B cell (primary cell): ENCODE data around the gene ARFIP2. TPM values are rescaled to one million over a fixed set of nuclear protein-coding genes. Genes with fewer than 3 reads are reported as not detected.

ENCODE experiments used
- ATAC-seq: fragments of 200-7000 bp; cut with Tn5 transposase; one replicate; pipeline ENCODE4 v1.10.0; 2021; ENCODE audit warnings: low read depth, mild to moderate bottlenecking, moderate number of reproducible peaks, moderate library complexity
- CTCF ChIA-PET: fragments of 350-600 bp; sonication (Branson Sonifier 250); formaldehyde crosslinking; loops from one replicate; lab custom pipeline; 2021; ENCODE audit warnings: antibody characterized with exemption, inconsistent platforms; lab: Charles Lee
- POLR2A ChIA-PET: fragments of 350-600 bp; sonication (Branson Sonifier 250); formaldehyde crosslinking; loops from one replicate; lab custom pipeline; 2021; ENCODE audit warnings: antibody characterized with exemption; lab: Charles Lee
- DNase-seq: peaks from one replicate; pipeline ENCODE4 v3.0.0; 2013
- H2AFZ ChIP-seq: 2 replicates; pipeline ENCODE4 v1.6.1; 2012; ENCODE audit warnings: mild to moderate bottlenecking, low read depth, low read length; ENCODE audit not compliant: insufficient read depth, poor library complexity, severe bottlenecking
- H3K27ac ChIP-seq, 2 donors: 1 replicate in 1 of 2; 2 replicates in 1 of 2; pipeline ENCODE4 v1.5.1; 2012 to 2013; ENCODE audit warnings: low read length in 2 of 2, mild to moderate bottlenecking in 2 of 2, moderate library complexity in 1 of 2
- H3K27me3 ChIP-seq, 4 experiments: fragments of 200-600 bp in 1 of 4; sonication (generic) in 1 of 4; replicated peaks in 1 of 4; 1 replicate in 2 of 4; 2 replicates in 2 of 4; pipeline versions ENCODE4 v1.6.1 to v1.7.0; 2013 to 2016; ENCODE audit warnings: low read length in 3 of 4, mild to moderate bottlenecking in 2 of 4, mixed read lengths in 1 of 4, moderate library complexity in 1 of 4; ENCODE audit not compliant: insufficient read depth in 4 of 4, control insufficient read depth in 3 of 4; ENCODE audit errors: control extremely low read depth in 1 of 4
- H3K36me3 ChIP-seq, 2 experiments: replicated peaks in 1 of 2; 1 replicate in 1 of 2; 2 replicates in 1 of 2; pipeline versions ENCODE4 v1.6.1 to v1.7.1; 2013; ENCODE audit warnings: low read length in 1 of 2; ENCODE audit not compliant: insufficient read depth in 2 of 2, control insufficient read depth in 1 of 2; ENCODE audit errors: control extremely low read depth in 1 of 2, extremely low read depth in 1 of 2
- H3K4me1 ChIP-seq, 2 donors: fragments of 200-600 bp in 1 of 2; sonication (generic) in 1 of 2; 1 replicate in 1 of 2; 2 replicates in 1 of 2; pipeline versions ENCODE4 v1.5.1 to v1.6.1; 2013 to 2017; ENCODE audit warnings: low read length in 2 of 2; ENCODE audit not compliant: control insufficient read depth in 2 of 2, insufficient read depth in 2 of 2
- H3K4me2 ChIP-seq: replicated peaks from 2 replicates; pipeline ENCODE3; 2012; ENCODE audit warnings: mild to moderate bottlenecking, low read depth, low read length; ENCODE audit not compliant: poor library complexity, severe bottlenecking
- H3K4me3 ChIP-seq, 5 experiments: fragments of 200-600 bp in 1 of 5; sonication (generic) in 1 of 5; 1 replicate in 3 of 5; 2 replicates in 2 of 5; pipeline versions ENCODE4 v1.5.1 to v1.7.0; 2011 to 2016; ENCODE audit warnings: low read length in 4 of 5, mild to moderate bottlenecking in 4 of 5, low read depth in 2 of 5, control low read depth in 1 of 5, moderate library complexity in 1 of 5; ENCODE audit not compliant: insufficient read depth in 1 of 5; ENCODE audit errors: control extremely low read depth in 1 of 5, extremely low read depth in 1 of 5
- H3K79me2 ChIP-seq: fragments of 200-600 bp; sonication (generic); one replicate; pipeline ENCODE4 v1.6.0; 2016; ENCODE audit warnings: low read length; ENCODE audit not compliant: control insufficient read depth, insufficient read depth
- H3K9ac ChIP-seq: fragments of 200-600 bp; sonication (generic); 2 replicates; pipeline ENCODE4 v1.6.1; 2017; ENCODE audit warnings: mild to moderate bottlenecking, low read length, moderate library complexity
- H3K9me3 ChIP-seq, 3 donors: one replicate each; pipeline versions ENCODE4 v1.6.1 to v1.7.1; 2013; ENCODE audit warnings: low read length in 2 of 3; ENCODE audit not compliant: control insufficient read depth in 2 of 3, insufficient read depth in 1 of 3; ENCODE audit errors: control extremely low read depth in 1 of 3
- H4K20me1 ChIP-seq: 2 replicates; pipeline ENCODE4 v1.6.0; 2012; ENCODE audit warnings: mild to moderate bottlenecking, low read length; ENCODE audit not compliant: insufficient read depth, control insufficient read depth, poor library complexity, severe bottlenecking
- H3K27ac Mint-ChIP-seq: one replicate; pipeline ENCODE4 v1.8.0; 2021; ENCODE audit warnings: mixed read lengths
- H3K27me3 Mint-ChIP-seq: one replicate; pipeline ENCODE4 v1.8.0; 2021; ENCODE audit warnings: mixed read lengths
- H3K4me1 Mint-ChIP-seq: one replicate; pipeline ENCODE4 v1.8.0; 2021; ENCODE audit warnings: mixed read lengths
- H3K4me3 Mint-ChIP-seq: one replicate; pipeline ENCODE4 v1.8.0; 2021; ENCODE audit warnings: mixed read lengths
- H3K9me3 Mint-ChIP-seq: one replicate; pipeline ENCODE4 v1.8.0; 2022; ENCODE audit warnings: mixed read lengths; ENCODE audit not compliant: insufficient read depth
- EZH2 ChIP-seq: IDR thresholded peaks from 2 replicates; pipeline ENCODE4 v1.6.1; 2012; ENCODE audit warnings: borderline replicate concordance, low read depth, mild to moderate bottlenecking, moderate library complexity, low read length; ENCODE audit not compliant: insufficient read depth, poor library complexity, severe bottlenecking
- WGBS: methylation state at CpG from one replicate; pipeline ENCODE4 v1.1.5; 2013; ENCODE audit warnings: missing lambda C conversion rate; ENCODE audit not compliant: insufficient coverage; 5-methylcytosine and 5-hydroxymethylcytosine counted together
- intact Hi-C: fragments of 100-400 bp; cut with micrococcal nuclease; formaldehyde crosslinking; loops from one replicate; pipeline ENCODE4 v1.10.0; 2022
- polyA plus RNA-seq: library from polyadenylated mRNA; depleted of rRNA; stranded (reverse); fragments of >200 nt; gene quantifications from 2 replicates; pipeline ENCODE4 v1.2.3, GENCODE V29; 2012
- total RNA-seq, 2 donors: library from RNA; stranded (reverse); fragments of 120-200 nt in 1 of 2; gene quantifications; 1 replicate in 1 of 2; 2 replicates in 1 of 2; pipeline versions ENCODE4 v1.2.3 to v1.2.4, GENCODE V29; 2013 to 2022
- TF ChIP-seq, protein P1 (sequence below): fragments of 200-600 bp; IDR thresholded peaks from one replicate; pipeline ENCODE4 v1.8.0; 2022; ENCODE audit warnings: antibody characterized with exemption, mild to moderate bottlenecking

ARFIP2 gene
- total and polyA plus RNA-seq, 2 donors (not counting 1 experiment from before 2014, with no cell fraction given): 47.5 to 54.5 TPM

GRCh38 chr11:6486256-6486655 is 5.1 kb upstream of the ARFIP2 start:
- Mint-ChIP-seq H3K9me3 (no peaks in the 10 kb centered on the region), H3K4me1 (peaks cover 20% of the 10 kb centered on the region), H3K27me3 (no peaks in the 10 kb centered on the region), H3K27ac (no peak overlapping the region), H3K4me3 (no peak overlapping the region)
- H3K36me3 ChIP-seq: peaks cover 0 to 58% of the 10 kb centered on the region in 2 experiments
- no peak overlapping the region for H3K4me3 ChIP-seq
- no peak overlapping the region for H3K9ac ChIP-seq
- H3K27me3 ChIP-seq: no peaks in the 10 kb centered on the region
- no peak overlapping the region for H3K4me2 ChIP-seq
- 91% methylated on average over 2 of the region's 3 CpGs for WGBS
- intact Hi-C loops: loop anchor here (10.0 kb wide), 1 partner anchor 801 kb away; the partner anchor contains the start of genes TRIM22 and TRIM5
- H3K79me2 ChIP-seq: peaks cover 45% of the 10 kb centered on the region
- ATAC-seq (no peak), DNase-seq (no peak)
- peak overlapping the region in 1 of 2 donors; percentile 19 for H3K27ac ChIP-seq
- H3K9me3 ChIP-seq: no peaks in the 10 kb centered on the region
- ChIA-PET CTCF (interaction anchor here (0.8 to 6.6 kb wide), 3 partner anchors 96 to 219 kb away, joined by 3 to 27 read pairs (median 4); partner anchors contain the start of gene SMPD1), POLR2A (no interaction called here)
- TF ChIP-seq EZH2: no peak
- TF ChIP-seq, protein P1, sequence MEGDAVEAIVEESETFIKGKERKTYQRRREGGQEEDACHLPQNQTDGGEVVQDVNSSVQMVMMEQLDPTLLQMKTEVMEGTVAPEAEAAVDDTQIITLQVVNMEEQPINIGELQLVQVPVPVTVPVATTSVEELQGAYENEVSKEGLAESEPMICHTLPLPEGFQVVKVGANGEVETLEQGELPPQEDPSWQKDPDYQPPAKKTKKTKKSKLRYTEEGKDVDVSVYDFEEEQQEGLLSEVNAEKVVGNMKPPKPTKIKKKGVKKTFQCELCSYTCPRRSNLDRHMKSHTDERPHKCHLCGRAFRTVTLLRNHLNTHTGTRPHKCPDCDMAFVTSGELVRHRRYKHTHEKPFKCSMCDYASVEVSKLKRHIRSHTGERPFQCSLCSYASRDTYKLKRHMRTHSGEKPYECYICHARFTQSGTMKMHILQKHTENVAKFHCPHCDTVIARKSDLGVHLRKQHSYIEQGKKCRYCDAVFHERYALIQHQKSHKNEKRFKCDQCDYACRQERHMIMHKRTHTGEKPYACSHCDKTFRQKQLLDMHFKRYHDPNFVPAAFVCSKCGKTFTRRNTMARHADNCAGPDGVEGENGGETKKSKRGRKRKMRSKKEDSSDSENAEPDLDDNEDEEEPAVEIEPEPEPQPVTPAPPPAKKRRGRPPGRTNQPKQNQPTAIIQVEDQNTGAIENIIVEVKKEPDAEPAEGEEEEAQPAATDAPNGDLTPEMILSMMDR: no peak
- H4K20me1 ChIP-seq: no peaks in the 10 kb centered on the region
- no peak overlapping the region for H2AFZ ChIP-seq
- H3K4me1 ChIP-seq: peaks cover 13 to 14% of the 10 kb centered on the region in 2 donors

GRCh38 chr11:6485661-6486060 is 4.5 kb upstream of the ARFIP2 start:
- no peak overlapping the region for H3K9ac ChIP-seq
- Mint-ChIP-seq H3K27ac (no peak overlapping the region), H3K4me1 (peaks cover 25% of the 10 kb centered on the region), H3K4me3 (no peak overlapping the region), H3K9me3 (no peaks in the 10 kb centered on the region), H3K27me3 (no peaks in the 10 kb centered on the region)
- TF ChIP-seq, protein P1: no peak
- no peak for TF ChIP-seq EZH2
- H4K20me1 ChIP-seq: no peaks in the 10 kb centered on the region
- 97% methylated on average over 3 of the region's 3 CpGs for WGBS
- peaks cover 0 to 58% of the 10 kb centered on the region in 2 experiments for H3K36me3 ChIP-seq
- no peak for ATAC-seq
- no peak overlapping the region for H2AFZ ChIP-seq
- DNase-seq: no peak
- CTCF ChIA-PET: interaction anchor here (1.0 to 6.6 kb wide), 5 partner anchors 10 to 271 kb away, joined by 3 to 27 read pairs (median 4); no protein-coding TSS in a partner anchor
- intact Hi-C loops: loop anchor here (10.0 kb wide), 1 partner anchor 801 kb away; the partner anchor contains the start of genes TRIM22 and TRIM5
- H3K4me3 ChIP-seq: no peak overlapping the region
- H3K79me2 ChIP-seq: peaks cover 50% of the 10 kb centered on the region
- no peaks in the 10 kb centered on the region for H3K9me3 ChIP-seq
- no peak overlapping the region for H3K4me2 ChIP-seq
- H3K27ac ChIP-seq: peak overlapping the region in 1 of 2 donors; percentile 19
- POLR2A ChIA-PET: no interaction called here
- no peaks in the 10 kb centered on the region for H3K27me3 ChIP-seq
- peaks cover 16 to 18% of the 10 kb centered on the region in 2 donors for H3K4me1 ChIP-seq
